GM13976 (cell line): ENCODE results near the gene UBE2L6.

Experiments
- DNase-seq: peaks from one replicate; pipeline ENCODE4 v3.0.0; 2012; ENCODE audit warnings: low spot score
- CTCF ChIP-seq: IDR thresholded peaks from 2 replicates; pipeline ENCODE4 v1.5.1; 2012; ENCODE audit warnings: borderline replicate concordance, mild to moderate bottlenecking; ENCODE audit not compliant: insufficient read depth; ENCODE audit errors: extremely low read depth, missing control alignments, control extremely low read depth
- in situ Hi-C: fragments of 300-500 bp; cut with MboI; formaldehyde crosslinking; loops from one replicate; pipeline ENCODE4 v1.12.0; 2022; ENCODE audit warnings: low sequenced_read_pairs, mixed read lengths, inconsistent platforms; ENCODE audit not compliant: unreplicated experiment

Gene UBE2L6

GRCh38 chr11:57568330-57568766 is 876 bp upstream of the UBE2L6 start:
- DNase-seq = no peak
- peak; percentile 95 for TF ChIP-seq CTCF
- in situ Hi-C loops = loop anchor here (5.0 kb wide), 1 partner anchor 74 kb away; no protein-coding TSS in a partner anchor

DNA sequence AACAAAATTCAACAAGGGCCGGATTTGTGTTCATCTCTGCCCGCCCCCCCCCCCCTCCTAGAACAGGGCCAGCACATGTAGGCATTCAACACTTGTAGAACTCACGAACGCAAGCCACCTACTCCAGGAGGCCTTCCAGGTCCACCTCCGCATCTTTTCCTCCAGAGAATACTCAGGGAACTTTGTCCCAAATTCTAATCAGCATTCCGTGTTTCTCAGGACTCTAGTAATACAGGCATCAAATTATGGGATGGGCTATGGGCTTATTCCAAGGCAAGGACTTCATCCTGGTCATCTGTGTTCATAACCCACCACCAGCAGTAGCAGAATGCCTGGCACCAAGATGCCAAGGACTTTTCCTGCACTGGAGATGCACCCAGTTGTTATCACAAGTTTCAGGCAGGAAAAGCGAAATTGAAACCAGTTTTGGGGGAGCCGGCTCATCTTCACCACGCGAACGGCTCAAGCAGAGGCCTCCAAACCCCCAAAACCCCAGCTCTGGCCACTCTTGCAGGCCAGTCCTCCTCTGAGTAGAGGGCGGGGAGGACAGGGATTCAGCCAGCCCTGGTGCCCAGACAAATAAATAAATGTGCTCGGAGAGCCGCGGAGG is 462 bp downstream of the UBE2L6 start:
- in situ Hi-C loops = loop anchor here (5.0 kb wide), 1 partner anchor 75 kb away; no protein-coding TSS in a partner anchor

DNA sequence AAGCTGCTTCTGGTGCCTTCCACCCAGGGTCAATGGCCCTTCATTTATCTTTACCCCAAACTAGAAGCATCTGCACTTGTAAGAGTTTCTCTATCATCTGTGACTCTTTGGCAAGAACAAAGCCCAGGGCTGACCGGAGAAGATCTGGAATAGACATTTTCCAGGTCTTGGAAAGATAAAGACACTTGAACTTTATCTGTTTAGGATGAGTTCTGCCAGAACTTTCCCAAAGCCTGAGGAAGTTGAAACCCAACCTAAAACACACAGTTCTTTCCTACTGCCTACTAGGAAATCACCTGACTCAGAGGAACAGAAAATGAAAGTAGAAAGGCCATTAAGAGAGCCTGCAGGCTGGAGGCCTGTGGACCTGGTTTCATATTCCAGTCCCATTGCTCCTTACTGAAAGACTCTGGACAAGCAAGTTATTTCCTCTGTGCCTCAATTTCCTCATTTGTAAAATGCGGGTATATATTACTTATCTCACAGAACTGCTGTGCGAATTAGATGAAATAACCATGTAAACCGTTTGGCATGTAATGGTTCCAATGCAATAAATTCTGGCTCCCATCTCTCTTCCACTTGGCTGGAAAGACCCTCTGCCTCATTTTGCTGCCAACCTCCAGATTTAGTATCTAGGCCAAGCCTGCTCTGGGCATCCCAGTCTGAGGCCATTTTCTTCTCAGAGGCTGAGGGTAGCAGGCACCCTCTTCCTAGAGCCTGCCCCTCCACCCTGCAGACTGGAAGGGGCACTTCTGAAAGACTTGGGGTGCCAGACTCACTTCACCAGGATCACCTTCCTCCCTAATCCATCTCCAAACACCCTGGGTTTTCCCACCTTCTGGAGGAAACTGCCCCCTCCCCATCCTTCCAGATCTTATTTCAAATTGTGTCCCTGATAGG is 1.2 kb downstream of the UBE2L6 start:
- peak; percentile 70 for DNase-seq
- TF ChIP-seq CTCF = no peak
- in situ Hi-C loops = loop anchor here (5.0 kb wide), 1 partner anchor 76 kb away; no protein-coding TSS in a partner anchor

More for the DNA sequence above, 462 bp downstream of the UBE2L6 start:
- peak; percentile 48 for DNase-seq
- TF ChIP-seq CTCF = no peak

DNA sequence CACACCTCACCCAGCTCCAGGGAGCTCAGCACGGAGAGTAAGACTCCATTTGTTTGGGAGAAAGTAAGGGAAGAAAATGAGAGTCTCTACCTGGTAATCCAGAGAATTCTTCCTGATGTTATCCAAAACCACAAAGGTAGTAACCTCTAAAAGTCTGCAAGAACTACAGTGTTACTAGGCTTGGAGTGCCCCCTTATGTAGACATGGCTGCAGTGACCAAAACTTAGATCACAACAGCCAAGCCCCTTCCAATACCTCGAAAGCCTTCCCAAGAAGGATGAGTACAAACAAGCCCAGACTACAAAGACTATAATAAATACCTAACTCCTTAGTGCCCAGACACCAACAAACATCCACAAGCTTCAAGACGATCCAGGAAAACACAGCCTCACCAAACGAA is 4.9 kb downstream of the UBE2L6 start:
- no peak for DNase-seq
- in situ Hi-C loops = no loop called here
- TF ChIP-seq CTCF = no peak

GRCh38 chr11:57560146-57560545 is 7.3 kb downstream of the UBE2L6 start:
- no peak for TF ChIP-seq CTCF
- DNase-seq = no peak
- in situ Hi-C loops = no loop called here

GRCh38 chr11:57556041-57556440 is 11.4 kb downstream of the UBE2L6 start:
- no peak for DNase-seq
- in situ Hi-C loops = no loop called here
- TF ChIP-seq CTCF = no peak
